Stimulated activated CD4-positive, alpha-beta T cell treated with anti-CD3 and anti-CD28 coated beads, Interleukin-15, amount 100 ng/mL, for 1 hour (primary cell): Measurements from ENCODE around the gene STIM1.
"Not testable (repeated sequence)": the region's sequence is repeated elsewhere in the genome, so short reads cannot be mapped to it uniquely, and the experiment has no call there.

Source experiments
- DNase-seq, 2 donors: peaks; one replicate each; pipeline ENCODE4 v3.0.0-alpha.2; 2020; ENCODE audit warnings: low read depth in 1 of 2, low spot score in 1 of 2

STIM1 gene

GRCh38 chr11:3970108-3970507, 114.6 kb downstream of the STIM1 start:
- DNase-seq, result no peak

GRCh38 chr11:3971756-3972404, 116.4 kb downstream of the STIM1 start:
- no peak for DNase-seq

GRCh38 chr11:3972431-3972830, 117.0 kb downstream of the STIM1 start:
- DNase-seq, result no peak

- DNase-seq, result no peak
Measured at GRCh38 chr11:3977078-3977477, 121.6 kb downstream of the STIM1 start.

- no peak for DNase-seq
Measured at GRCh38 chr11:3981084-3981633, 125.7 kb downstream of the STIM1 start.

- no peak for DNase-seq
Measured at GRCh38 chr11:3982431-3982830, 127.0 kb downstream of the STIM1 start.

GRCh38 chr11:3983101-3983500, 127.6 kb downstream of the STIM1 start:
- no peak for DNase-seq

- DNase-seq, result no peak
Measured at GRCh38 chr11:3984896-3985295, 129.4 kb downstream of the STIM1 start.

GRCh38 chr11:3985631-3986030, 130.2 kb downstream of the STIM1 start:
- DNase-seq, result no peak

- DNase-seq, result no peak
Measured at GRCh38 chr11:3986301-3986700, 130.8 kb downstream of the STIM1 start.

- DNase-seq, result no peak
Measured at GRCh38 chr11:3989276-3989920, 133.9 kb downstream of the STIM1 start.

- no peak for DNase-seq
Measured at GRCh38 chr11:3989921-3990290, 134.4 kb downstream of the STIM1 start.

- no peak for DNase-seq
Measured at GRCh38 chr11:3990406-3990805, 134.9 kb downstream of the STIM1 start.

- DNase-seq, result no peak
Measured at GRCh38 chr11:3992964-3993363, 137.5 kb downstream of the STIM1 start.

GRCh38 chr11:3994030-3994640, 138.7 kb downstream of the STIM1 start:
- DNase-seq, result no peak

- no peak for DNase-seq
Measured at GRCh38 chr11:3995307-3995706, 139.8 kb downstream of the STIM1 start.

GRCh38 chr11:3995949-3996554, 140.6 kb downstream of the STIM1 start:
- no peak for DNase-seq

- DNase-seq, result no peak
Measured at GRCh38 chr11:3996651-3997050, 141.2 kb downstream of the STIM1 start.

- not testable (repeated sequence) for DNase-seq
Measured at GRCh38 chr11:4004753-4005152, 149.3 kb downstream of the STIM1 start.

- no peak for DNase-seq
Measured at GRCh38 chr11:4006946-4007680, 151.6 kb downstream of the STIM1 start.

- DNase-seq, result no peak
Measured at GRCh38 chr11:4008116-4008515, 152.7 kb downstream of the STIM1 start.
